HG03045 (cell line): ENCODE data around the gene ADM2.
"Not testable (repeated sequence)": the region's sequence is repeated elsewhere in the genome, so short reads cannot be mapped to it uniquely, and the experiment has no call there.

Experiments
- ATAC-seq: cut with Tn5 transposase; IDR thresholded peaks from one replicate; pipeline ENCODE4 v1.9.1; 2021; ENCODE audit warnings: mild to moderate bottlenecking, moderate library complexity; ENCODE audit not compliant: unreplicated experiment

ADM2 gene

DNA sequence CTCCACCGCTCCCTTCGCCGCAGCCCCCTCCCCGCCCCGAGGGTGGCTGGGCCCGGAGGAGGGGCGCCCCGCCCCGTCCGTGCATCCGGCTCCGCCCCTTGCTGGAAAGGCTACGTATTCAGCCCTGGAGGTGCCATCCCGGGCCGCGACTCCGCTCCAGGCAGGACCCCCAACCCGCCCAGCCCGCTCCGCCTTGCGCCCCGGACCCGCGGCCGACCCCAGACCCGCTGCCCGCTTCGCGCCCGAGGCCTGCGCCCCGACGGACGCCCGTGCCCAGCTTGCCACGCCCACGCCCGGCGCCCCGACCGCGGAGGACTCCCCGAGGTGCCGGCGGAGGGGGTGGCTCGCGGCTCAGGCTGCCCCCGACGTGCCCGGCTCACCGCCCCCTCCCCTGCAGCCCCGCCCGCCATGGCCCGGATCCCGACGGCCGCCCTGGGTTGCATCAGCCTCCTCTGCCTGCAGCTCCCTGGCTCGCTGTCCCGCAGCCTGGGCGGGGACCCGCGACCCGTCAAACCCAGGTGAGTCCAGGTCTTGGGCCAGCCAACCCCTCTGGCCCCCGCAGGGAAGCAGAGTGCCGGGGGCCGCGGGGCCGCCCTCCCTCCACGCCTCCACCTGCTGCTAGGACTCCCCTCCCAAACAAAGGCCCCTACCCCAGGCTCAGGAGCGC, at the start of gene ADM2:
TSS of gene ADM2 (plus strand) at position 104 of the 667 bp plus-strand sequence. CDS start at position 409, 305 bp downstream.
- ATAC-seq: no peak

- no peak for ATAC-seq
Measured at GRCh38 chr22:50432131-50432876, 49.0 kb upstream of the ADM2 start.

DNA sequence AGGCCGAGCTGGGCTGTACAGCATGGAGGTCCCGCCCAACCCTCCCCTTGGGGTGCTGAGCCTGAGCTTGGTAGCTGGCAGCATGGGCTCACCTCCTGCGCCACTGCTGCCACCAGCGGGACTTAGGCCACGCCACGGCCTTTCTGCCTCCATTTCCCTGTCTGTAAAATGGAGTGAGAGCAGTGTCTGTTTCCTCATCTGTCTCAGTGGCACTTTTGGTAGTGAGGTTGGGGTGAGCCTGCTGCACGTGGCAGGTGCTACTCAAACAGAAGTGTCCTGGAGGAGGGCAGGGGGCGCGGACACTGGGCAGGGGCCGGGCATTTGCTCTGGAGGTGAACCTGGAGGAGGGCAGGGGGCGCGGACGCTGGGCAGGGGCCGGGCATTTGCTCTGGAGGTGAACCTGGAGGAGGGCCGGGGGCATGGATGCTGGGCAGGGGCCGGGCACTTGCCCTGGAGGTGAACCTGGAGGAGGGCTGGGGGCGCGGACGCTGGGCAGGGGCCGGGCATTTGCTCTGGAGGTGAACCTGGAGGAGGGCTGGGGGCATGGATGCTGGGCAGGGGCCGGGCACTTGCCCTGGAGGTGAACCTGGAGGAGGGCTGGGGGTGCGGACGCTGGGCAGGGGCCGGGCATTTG, 48.3 kb upstream of the ADM2 start:
- not testable (repeated sequence) for ATAC-seq

DNA sequence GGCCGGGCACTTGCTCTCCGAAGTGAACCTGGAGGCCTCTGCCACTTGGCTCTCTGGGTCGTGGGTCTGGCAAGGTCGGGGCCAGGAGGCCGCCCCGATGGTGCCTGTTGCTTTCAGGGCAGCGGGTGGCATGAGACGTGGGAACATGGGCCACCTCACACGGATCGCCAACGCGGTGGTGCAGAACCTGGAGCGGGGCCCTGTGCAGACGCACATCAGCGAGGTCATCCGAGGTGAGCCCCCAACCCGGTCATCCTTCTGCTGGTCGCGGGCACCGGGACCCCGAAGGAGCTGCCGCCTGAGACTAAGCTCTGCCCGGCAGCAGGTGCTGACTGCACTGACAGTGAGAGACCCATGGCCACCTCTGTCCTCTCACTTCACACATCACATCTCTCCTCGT, 46.5 kb upstream of the ADM2 start:
- no peak for ATAC-seq

DNA sequence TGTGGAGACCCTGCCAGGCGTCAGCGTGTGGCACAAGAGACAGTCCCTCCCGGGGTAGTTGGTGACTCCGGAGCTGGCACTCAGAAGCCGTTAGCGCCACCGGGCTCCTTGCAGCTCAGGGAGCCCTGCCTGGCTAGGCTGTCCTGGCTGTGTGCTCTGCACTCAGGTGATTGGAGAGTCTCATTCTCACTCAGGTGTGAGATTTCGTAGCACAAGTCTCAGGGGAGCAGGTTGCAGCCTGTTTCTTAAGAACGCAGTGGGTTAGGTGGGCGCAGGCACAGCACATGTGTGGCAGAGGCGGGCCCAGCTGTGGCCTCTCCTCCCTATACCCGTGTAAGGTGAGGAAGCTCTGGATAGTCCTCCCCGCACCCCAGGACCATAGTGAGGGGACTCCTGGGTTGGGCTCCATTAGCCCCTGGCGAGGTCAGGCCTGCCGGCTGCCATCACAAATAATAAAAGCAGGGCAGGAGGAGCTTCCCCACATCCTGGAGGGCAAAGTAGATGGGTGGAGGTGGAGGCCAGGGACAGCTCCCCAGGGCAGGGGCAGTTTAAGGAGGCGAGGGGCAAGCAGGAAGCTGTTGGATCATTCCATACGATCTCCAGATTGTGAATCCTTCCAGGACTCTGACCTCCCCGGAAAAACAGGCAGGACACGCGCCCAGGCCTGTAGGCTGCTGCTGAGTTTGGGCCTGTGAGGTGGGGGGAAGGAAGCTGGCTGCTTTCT, 45.9 kb upstream of the ADM2 start:
- no peak for ATAC-seq

DNA sequence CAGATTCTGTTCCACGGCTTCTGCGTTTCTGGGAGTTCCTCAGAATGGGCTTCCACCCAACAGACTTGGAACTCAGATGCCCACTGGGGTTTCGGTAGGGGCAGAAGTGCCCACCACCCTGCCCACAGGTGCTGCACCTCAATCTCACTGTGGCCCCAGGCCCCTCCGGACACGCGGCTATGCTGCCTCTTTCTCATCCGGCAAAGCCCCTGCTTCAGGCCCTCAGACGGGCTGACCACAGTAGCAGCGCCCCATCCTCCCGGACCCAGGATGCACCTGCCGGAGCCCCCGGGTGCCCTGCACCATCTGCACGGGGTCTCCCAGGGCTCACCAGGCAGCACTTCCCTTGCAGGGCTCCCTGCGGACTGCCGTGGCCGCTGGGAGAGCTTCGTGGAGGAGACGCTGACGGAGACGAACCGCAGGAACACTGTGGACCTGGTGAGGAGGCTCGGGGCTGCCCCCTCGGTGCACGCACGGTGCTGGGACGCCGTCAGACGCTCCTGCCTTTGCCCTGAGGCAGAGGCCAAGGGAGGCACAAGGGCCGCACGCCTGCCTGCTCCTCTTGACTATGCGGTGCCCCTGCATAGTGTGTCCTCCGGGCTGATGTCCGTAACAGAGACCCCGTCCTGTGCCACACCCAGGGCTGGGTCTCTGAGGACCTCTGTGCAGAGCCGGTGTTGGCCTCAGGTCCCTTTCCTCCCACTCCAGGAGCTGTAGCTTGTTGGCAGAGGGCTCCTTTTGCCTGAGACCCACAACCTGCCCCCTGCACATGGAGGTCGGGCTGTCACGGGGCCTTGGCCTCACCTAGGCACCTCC, 45.1 kb upstream of the ADM2 start:
- no peak for ATAC-seq

DNA sequence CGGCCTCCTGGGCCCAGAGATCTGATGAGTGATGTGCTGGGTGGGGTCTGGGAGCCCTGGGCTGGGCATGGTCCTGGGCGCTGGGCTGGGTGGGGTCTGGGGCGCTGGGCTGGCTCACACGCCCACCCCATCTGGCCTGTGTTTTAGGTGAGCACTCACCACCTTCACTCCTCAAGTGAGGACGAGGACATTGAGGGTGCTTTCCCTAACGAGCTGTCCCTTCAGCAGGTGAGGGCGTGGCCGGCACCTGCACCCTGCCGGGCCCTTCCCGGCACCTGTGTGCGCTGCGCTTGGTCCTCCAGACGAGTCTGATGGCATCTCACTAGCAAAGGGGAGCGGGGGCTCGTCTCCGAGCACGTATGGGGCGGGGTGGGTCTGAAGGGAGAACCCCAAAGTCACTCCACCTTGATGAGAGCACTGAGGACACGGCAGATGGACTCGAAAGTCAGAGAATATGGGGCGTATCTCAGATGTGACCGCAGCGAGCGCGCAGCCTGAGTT, 44.5 kb upstream of the ADM2 start:
- ATAC-seq: no peak

- ATAC-seq: no peak
Measured at GRCh38 chr22:50437511-50438304, 43.6 kb upstream of the ADM2 start.

- ATAC-seq: no peak
Measured at GRCh38 chr22:50438305-50439275, 42.8 kb upstream of the ADM2 start.

DNA sequence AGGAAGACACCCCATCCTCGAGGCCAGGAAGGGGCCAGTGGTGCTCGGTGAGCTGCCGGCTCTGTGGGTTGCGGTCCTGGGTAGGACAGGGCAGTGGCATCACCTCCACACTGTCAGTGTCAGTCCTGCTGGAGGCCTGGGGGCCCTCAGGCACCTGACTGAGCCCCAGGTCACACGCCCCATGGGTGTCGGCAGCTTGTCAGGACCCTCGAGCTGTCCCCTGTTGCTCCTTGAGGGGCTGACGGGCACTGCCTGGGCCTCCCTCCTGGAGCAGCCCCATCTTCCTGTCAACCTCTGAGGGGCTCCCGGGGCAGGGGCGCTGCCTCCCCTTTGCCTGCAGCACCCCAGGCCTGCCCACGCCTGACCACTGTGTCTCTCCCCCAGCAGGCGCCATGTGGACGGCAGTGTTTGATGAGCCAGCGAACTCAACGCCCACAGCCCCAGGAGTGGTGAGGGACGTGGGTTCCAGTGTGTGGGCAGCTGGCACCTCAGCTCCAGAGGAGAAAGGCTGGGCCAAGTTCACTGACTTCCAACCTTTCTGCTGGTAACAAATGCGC, 42.0 kb upstream of the ADM2 start:
- ATAC-seq: no peak

GRCh38 chr22:50439871-50440331, 41.4 kb upstream of the ADM2 start:
- ATAC-seq: no peak

GRCh38 chr22:50440544-50441249, 40.6 kb upstream of the ADM2 start:
- ATAC-seq: no peak

DNA sequence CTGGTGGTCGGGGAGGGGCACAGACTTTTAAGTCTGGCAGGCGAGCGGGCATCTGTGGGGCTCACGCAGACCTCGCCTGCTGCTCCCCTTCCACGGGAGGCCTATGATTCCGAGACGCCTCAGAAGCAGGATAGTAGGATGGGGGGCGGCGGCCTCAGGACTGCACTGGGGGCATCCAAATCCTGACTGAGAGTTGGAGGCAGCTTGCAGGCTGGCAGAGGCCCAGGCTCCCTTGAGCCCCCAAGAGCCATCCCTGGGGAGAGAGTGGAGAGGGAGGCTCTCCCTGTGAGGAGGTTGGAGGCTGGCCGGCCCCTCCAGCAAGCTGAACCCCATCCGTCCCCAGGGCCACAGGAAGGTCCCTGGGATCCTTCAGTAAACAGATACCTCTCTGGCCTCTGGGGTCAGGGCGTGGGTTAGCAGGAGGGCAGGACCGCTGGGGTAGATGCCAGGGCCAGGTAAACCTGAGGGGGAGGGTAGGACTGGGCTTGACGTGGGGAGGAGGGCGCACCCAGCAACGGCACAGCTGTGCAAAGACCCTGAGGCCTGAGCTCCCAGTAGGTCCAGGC, 39.8 kb upstream of the ADM2 start:
- ATAC-seq: no peak

DNA sequence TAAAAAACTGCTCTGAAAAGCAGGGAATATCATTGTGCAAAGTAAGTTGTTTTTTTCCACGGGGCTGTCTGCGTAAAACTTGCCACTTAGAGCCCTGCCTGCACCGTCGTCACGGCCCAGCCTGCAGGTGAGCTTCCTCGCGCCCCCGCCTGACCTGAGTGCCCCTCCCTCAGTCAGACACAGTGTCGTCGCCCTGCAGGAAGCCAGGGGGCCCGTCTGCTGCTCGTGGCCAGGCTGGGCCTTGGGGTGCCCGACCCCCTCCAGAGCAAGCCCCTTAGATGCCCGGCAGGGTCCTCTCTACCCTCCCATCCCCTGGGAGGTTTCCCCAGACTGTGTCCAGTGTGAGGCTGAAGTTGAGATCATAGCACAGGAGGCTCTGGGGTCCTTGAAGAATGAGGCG, 38.1 kb upstream of the ADM2 start:
- ATAC-seq: no peak

- no peak for ATAC-seq
Measured at GRCh38 chr22:50443801-50444625, 37.3 kb upstream of the ADM2 start.

GRCh38 chr22:50444663-50445062, 36.7 kb upstream of the ADM2 start:
- ATAC-seq: no peak
